KMS-11 (cell line): ENCODE results near the gene CCDC82.

ENCODE experiments used
- H2AFZ ChIP-seq: fragments of 200-600 bp; sonication (generic); 2 replicates; pipeline ENCODE4 v1.6.1; 2016; ENCODE audit warnings: antibody characterized with exemption, mixed run types, low read depth
- H3K27ac ChIP-seq: fragments of 200-600 bp; sonication (generic); 2 replicates; pipeline ENCODE4 v1.6.1; 2016; ENCODE audit warnings: mild to moderate bottlenecking, mixed run types
- H3K27me3 ChIP-seq: fragments of 200-600 bp; sonication (generic); 2 replicates; pipeline ENCODE4 v1.6.1; 2017; ENCODE audit warnings: mild to moderate bottlenecking, low read depth, mixed run types, moderate library complexity; ENCODE audit not compliant: insufficient read depth
- H3K36me3 ChIP-seq: fragments of 200-600 bp; sonication (generic); 2 replicates; pipeline ENCODE4 v1.6.1; 2017; ENCODE audit warnings: mild to moderate bottlenecking, mixed run types; ENCODE audit not compliant: insufficient read depth
- H3K4me1 ChIP-seq: fragments of 200-600 bp; sonication (generic); 2 replicates; pipeline ENCODE4 v1.6.1; 2016; ENCODE audit warnings: mild to moderate bottlenecking, low read depth, mixed run types; ENCODE audit not compliant: poor library complexity, severe bottlenecking
- H3K4me2 ChIP-seq: fragments of 200-600 bp; sonication (generic); 2 replicates; pipeline ENCODE4 v1.7.0; 2016; ENCODE audit warnings: mild to moderate bottlenecking, mixed run types
- H3K4me3 ChIP-seq: fragments of 200-600 bp; sonication (generic); IDR thresholded peaks from 2 replicates; pipeline ENCODE4 v1.6.1; 2017; ENCODE audit warnings: low read depth, low read length, mixed read lengths; ENCODE audit not compliant: insufficient read depth
- H3K79me2 ChIP-seq: fragments of 200-600 bp; sonication (generic); 2 replicates; pipeline ENCODE4 v1.6.1; 2016; ENCODE audit warnings: low read depth, mixed run types; ENCODE audit not compliant: insufficient read depth
- H3K9ac ChIP-seq: fragments of 200-600 bp; sonication (generic); 2 replicates; pipeline ENCODE4 v1.6.1; 2016; ENCODE audit warnings: mild to moderate bottlenecking, mixed run types
- H4K20me1 ChIP-seq: fragments of 200-600 bp; sonication (generic); 2 replicates; pipeline ENCODE4 v1.6.1; 2016; ENCODE audit warnings: mild to moderate bottlenecking, mixed run types; ENCODE audit not compliant: insufficient read depth
- CTCF ChIP-seq: fragments of 200-600 bp; sonication (generic); conservative IDR thresholded peaks from 2 replicates; pipeline ENCODE4 v1.6.1; 2017; ENCODE audit warnings: low read depth, mild to moderate bottlenecking, antibody characterized with exemption, low read length, moderate library complexity, mixed read lengths

Gene CCDC82

GRCh38 chr11:96319898-96320656 lies 69.6 kb downstream of the CCDC82 start:
- Histone ChIP-seq H3K36me3 (no peaks in the 10 kb centered on the region), H3K79me2 (no peaks in the 10 kb centered on the region)
- no peak for TF ChIP-seq CTCF

GRCh38 chr11:96318850-96319249 lies 70.9 kb downstream of the CCDC82 start:
- Histone ChIP-seq H3K79me2 (no peaks in the 10 kb centered on the region), H3K4me1 (no peaks in the 10 kb centered on the region), H3K36me3 (no peaks in the 10 kb centered on the region), H3K27ac (no peak overlapping the region), H3K4me3 (no peak overlapping the region), H3K27me3 (no peaks in the 10 kb centered on the region), H3K9ac (no peak overlapping the region), H2AFZ (no peak overlapping the region), H3K4me2 (no peak overlapping the region), H4K20me1 (no peaks in the 10 kb centered on the region)
- TF ChIP-seq CTCF, result no peak

More at GRCh38 chr11:96319898-96320656, 69.6 kb downstream of the CCDC82 start:
- Histone ChIP-seq H3K4me3 (no peak overlapping the region), H4K20me1 (no peaks in the 10 kb centered on the region), H3K9ac (no peak overlapping the region), H3K27ac (no peak overlapping the region), H3K4me2 (no peak overlapping the region), H3K27me3 (no peaks in the 10 kb centered on the region), H3K4me1 (no peaks in the 10 kb centered on the region), H2AFZ (no peak overlapping the region)

- Histone ChIP-seq H3K9ac (no peak overlapping the region), H3K4me3 (no peak overlapping the region), H3K36me3 (no peaks in the 10 kb centered on the region), H3K4me2 (no peak overlapping the region), H3K27ac (no peak overlapping the region), H3K4me1 (no peaks in the 10 kb centered on the region), H3K79me2 (no peaks in the 10 kb centered on the region), H2AFZ (no peak overlapping the region), H3K27me3 (no peaks in the 10 kb centered on the region), H4K20me1 (no peaks in the 10 kb centered on the region)
- TF ChIP-seq CTCF, result no peak
Observed at GRCh38 chr11:96318399-96318798, 71.3 kb downstream of the CCDC82 start.

DNA sequence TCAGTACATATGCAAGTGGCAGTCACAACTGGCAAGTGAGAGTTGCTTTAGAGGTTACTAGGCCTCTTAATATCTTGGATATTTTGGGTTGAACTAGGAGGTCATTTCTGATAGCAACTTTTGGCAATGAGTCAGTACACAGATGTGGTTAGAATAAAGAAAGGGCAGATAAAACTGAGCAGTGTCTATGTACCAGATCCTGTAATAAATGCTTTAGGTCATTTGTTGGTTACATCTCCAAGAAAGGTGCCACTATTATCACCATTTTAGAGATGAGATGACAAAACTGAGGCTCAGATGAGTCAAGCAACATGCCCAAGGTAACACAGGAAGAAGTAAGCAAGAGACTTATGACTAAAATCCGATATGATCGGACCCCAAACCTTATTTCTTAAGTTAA lies 71.7 kb downstream of the CCDC82 start:
- no peaks in the 10 kb centered on the region for H3K79me2 ChIP-seq
- H3K4me3 ChIP-seq, result no peak overlapping the region
- no peaks in the 10 kb centered on the region for H3K4me1 ChIP-seq
- TF ChIP-seq CTCF, result no peak
- no peak overlapping the region for H2AFZ ChIP-seq
- no peaks in the 10 kb centered on the region for H3K27me3 ChIP-seq
- H3K9ac ChIP-seq, result no peak overlapping the region
- no peak overlapping the region for H3K4me2 ChIP-seq
- H4K20me1 ChIP-seq, result no peaks in the 10 kb centered on the region
- no peaks in the 10 kb centered on the region for H3K36me3 ChIP-seq
- no peak overlapping the region for H3K27ac ChIP-seq
